Right atrium auricular region (tissue), 2 donors: Measurements from ENCODE around the gene FGB. TPM values are rescaled to one million over a fixed set of nuclear protein-coding genes. Genes with fewer than 3 reads are reported as not detected.

ENCODE experiments used
- DNase-seq: peaks from one replicate; pipeline ENCODE4 v3.0.0-alpha.2; 2019; ENCODE audit warnings: low spot score
- H3K27ac ChIP-seq, 2 donors: fragments of 200-600 bp; sonication (generic); 1 replicate in 1 of 2; 2 replicates in 1 of 2; pipeline ENCODE4 v1.5.1; 2016 to 2019
- H3K27me3 ChIP-seq, 2 donors: fragments of 200-600 bp; sonication (generic); one replicate each; pipeline versions ENCODE4 v1.5.1 to v1.6.0; 2017 to 2019
- H3K36me3 ChIP-seq: fragments of 200-600 bp; sonication (generic); one replicate; pipeline ENCODE4 v1.5.1; 2016
- H3K4me1 ChIP-seq, 2 donors: fragments of 200-600 bp; sonication (generic); one replicate each; pipeline versions ENCODE4 v1.5.1 to v1.6.0; 2017 to 2019
- H3K4me3 ChIP-seq, 2 donors: fragments of 200-600 bp; sonication (generic); 1 replicate in 1 of 2; 2 replicates in 1 of 2; pipeline ENCODE4 v1.5.1; 2017 to 2019; ENCODE audit warnings: mild to moderate bottlenecking in 1 of 2, moderate library complexity in 1 of 2
- H3K9me3 ChIP-seq, 2 donors: fragments of 200-600 bp; sonication (generic); one replicate each; pipeline ENCODE4 v1.5.1; 2019
- total RNA-seq, 2 donors: library from RNA; depleted of rRNA; stranded (reverse); fragments of >200 nt; gene quantifications; one replicate each; pipeline ENCODE4 v1.1.0, GENCODE V29; 2016
- TF ChIP-seq, protein P1 (sequence below), 2 donors: fragments of 200-600 bp; sonication (generic); IDR thresholded peaks; one replicate each; pipeline ENCODE4 v1.5.1; 2019; ENCODE audit warnings: antibody characterized with exemption in 2 of 2

The FGB gene
- not detected for total RNA-seq

DNA sequence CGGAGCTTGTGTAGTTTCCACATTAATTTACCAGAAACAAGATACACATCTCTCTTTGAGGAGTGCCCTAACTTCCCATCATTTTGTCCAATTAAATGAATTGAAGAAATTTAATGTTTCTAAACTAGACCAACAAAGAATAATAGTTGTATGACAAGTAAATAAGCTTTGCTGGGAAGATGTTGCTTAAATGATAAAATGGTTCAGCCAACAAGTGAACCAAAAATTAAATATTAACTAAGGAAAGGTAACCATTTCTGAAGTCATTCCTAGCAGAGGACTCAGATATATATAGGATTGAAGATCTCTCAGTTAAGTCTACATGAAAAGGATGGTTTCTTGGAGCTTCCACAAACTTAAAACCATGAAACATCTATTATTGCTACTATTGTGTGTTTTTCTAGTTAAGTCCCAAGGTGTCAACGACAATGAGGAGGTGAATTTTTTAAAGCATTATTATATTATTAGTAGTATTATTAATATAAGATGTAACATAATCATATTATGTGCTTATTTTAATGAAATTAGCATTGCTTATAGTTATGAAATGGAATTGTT lies at the start of gene FGB:
Gene FGB (plus strand): TSS at position 315 of the 558 bp plus-strand sequence. CDS start 8 bp downstream, at position 323.
- DNase-seq = no peak
- Histone ChIP-seq H3K36me3 (no peaks in the 10 kb centered on the region), H3K4me1 (no peaks in the 10 kb centered on the region)

DNA sequence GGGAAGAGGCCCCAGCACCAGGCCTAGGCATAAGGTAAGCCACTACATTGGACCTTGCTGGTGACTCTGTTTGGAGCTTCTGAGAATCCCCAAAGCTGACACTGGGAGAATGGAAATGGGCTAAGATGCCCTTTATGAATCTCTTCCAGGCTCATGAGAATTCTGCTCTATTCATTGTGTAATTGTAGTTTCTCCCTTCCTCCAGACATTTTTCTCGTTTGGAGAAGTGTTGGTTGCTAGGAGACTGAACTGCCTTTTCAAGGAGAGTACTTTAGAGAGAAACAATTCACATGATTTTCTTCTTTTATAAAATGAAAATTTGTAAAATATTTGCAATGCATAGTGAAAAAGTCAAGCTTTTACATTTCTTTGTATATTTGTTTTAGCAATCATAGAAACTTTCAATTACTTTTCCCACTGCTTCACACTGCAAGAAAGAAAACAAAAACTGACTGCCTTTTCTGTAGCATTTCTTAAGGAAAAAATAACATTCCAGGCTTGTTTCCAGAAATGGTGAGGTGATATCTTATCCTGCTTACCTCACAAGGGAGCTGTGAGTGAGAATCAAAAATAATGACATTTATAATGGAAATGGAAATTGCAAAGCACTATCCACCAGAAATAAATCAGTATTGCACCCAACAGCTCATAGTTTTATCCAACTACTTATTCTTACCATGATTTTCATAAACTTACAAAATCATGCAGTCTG lies 46.3 kb upstream of the FGB start:
- H3K27ac ChIP-seq = no peak overlapping the region
- H3K9me3 ChIP-seq = no peaks in the 10 kb centered on the region
- no peak for DNase-seq
- no peaks in the 10 kb centered on the region for H3K27me3 ChIP-seq
- no peaks in the 10 kb centered on the region for H3K36me3 ChIP-seq
- no peak overlapping the region for H3K4me3 ChIP-seq
- peaks cover 0 to 7% of the 10 kb centered on the region in 2 donors for H3K4me1 ChIP-seq
- TF ChIP-seq, protein P1, sequence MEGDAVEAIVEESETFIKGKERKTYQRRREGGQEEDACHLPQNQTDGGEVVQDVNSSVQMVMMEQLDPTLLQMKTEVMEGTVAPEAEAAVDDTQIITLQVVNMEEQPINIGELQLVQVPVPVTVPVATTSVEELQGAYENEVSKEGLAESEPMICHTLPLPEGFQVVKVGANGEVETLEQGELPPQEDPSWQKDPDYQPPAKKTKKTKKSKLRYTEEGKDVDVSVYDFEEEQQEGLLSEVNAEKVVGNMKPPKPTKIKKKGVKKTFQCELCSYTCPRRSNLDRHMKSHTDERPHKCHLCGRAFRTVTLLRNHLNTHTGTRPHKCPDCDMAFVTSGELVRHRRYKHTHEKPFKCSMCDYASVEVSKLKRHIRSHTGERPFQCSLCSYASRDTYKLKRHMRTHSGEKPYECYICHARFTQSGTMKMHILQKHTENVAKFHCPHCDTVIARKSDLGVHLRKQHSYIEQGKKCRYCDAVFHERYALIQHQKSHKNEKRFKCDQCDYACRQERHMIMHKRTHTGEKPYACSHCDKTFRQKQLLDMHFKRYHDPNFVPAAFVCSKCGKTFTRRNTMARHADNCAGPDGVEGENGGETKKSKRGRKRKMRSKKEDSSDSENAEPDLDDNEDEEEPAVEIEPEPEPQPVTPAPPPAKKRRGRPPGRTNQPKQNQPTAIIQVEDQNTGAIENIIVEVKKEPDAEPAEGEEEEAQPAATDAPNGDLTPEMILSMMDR (IDR thresholded peaks at IDR 0.05) = no peak

More for the DNA sequence above, at the start of gene FGB:
- Histone ChIP-seq H3K4me3 (no peak within 1 kb of the TSS), H3K9me3 (no peaks in the 10 kb centered on the region), H3K27me3 (no peaks in the 10 kb centered on the region), H3K27ac (no peak within 1 kb of the TSS)
- TF ChIP-seq, protein P1 (IDR thresholded peaks at IDR 0.05) = no peak

DNA sequence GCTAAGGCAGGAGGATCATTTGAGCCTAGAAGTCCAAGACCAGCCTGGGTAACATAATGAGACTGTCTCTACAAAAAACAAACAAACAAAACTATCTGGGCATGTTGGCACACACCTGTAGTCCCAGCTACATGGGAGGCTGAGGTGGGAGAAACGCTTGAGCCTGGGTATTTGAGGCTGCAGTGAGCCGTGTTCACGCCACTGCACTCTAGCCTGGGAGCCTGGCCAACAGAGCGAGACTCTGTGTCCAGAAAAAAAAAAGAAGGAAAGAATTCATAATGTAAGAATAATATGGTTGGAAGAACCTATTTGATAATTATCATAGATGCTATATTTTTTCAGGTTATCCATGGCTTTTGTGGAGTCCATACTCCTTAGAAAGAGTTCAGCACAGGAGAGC lies 45.2 kb upstream of the FGB start:
- DNase-seq = no peak
- no peaks in the 10 kb centered on the region for H3K36me3 ChIP-seq
- H3K4me3 ChIP-seq = no peak overlapping the region
- H3K4me1 ChIP-seq = peaks cover 0 to 7% of the 10 kb centered on the region in 2 donors
- no peaks in the 10 kb centered on the region for H3K9me3 ChIP-seq
- H3K27me3 ChIP-seq = no peaks in the 10 kb centered on the region
- TF ChIP-seq, protein P1 (IDR thresholded peaks at IDR 0.05) = no peak
- no peak overlapping the region for H3K27ac ChIP-seq

DNA sequence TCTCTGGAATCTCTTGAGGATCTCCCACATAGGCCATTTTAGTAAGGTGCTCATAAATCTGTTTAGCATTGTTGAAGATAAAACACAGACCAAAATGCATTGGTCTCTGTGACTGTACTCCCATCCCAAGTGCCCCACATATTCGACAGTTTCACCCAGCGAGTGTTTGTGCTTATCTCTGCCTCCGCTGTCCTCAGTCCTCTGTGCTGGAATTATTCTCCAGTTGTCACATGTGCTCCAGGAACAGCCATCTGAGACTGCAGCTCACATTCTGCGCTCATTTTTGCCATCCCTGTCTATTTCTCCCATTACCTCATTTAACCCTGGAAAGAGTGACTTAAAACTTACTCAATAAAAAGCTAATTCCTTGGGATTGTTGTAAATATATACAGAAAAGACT lies 43.6 kb upstream of the FGB start:
- Histone ChIP-seq H3K36me3 (no peaks in the 10 kb centered on the region), H3K4me3 (no peak overlapping the region), H3K27ac (no peak overlapping the region), H3K4me1 (peaks cover 0 to 7% of the 10 kb centered on the region in 2 donors), H3K9me3 (no peaks in the 10 kb centered on the region), H3K27me3 (no peaks in the 10 kb centered on the region)
- no peak for DNase-seq
- TF ChIP-seq, protein P1 (IDR thresholded peaks at IDR 0.05) = no peak

DNA sequence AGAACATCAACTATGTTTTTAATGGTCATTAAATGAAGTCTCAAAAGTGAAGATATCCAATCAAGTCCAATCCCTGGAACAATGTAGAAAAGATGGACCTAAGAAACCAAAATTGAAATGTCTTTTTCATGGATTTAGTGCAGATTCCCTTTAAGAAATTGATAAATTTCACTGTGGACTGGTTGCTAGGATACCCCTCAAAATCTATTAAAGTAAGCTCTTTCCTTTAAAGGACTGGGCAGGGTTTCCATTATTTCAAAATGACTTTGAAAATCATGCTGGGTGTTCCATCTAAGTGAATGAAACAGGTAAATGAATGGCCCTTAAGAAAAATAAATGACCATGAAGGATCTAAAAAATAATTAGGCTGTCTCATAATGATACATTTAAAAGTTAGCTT lies 41.2 kb upstream of the FGB start:
- H3K9me3 ChIP-seq = no peaks in the 10 kb centered on the region
- no peaks in the 10 kb centered on the region for H3K27me3 ChIP-seq
- no peak for DNase-seq
- no peak overlapping the region for H3K27ac ChIP-seq
- H3K4me3 ChIP-seq = no peak overlapping the region
- TF ChIP-seq, protein P1 (IDR thresholded peaks at IDR 0.05) = no peak
- H3K36me3 ChIP-seq = no peaks in the 10 kb centered on the region
- peaks cover 0 to 7% of the 10 kb centered on the region in 2 donors for H3K4me1 ChIP-seq
